ENCODE data around the gene SRGAP3.
"Not testable (repeated sequence)": the region's sequence is repeated elsewhere in the genome, so short reads cannot be mapped to it uniquely, and the experiment has no call there.

The SRGAP3 gene

GRCh38 chr3:9102240-9102981, 147.0 kb downstream of the SRGAP3 start:
- DNase-seq (ENCODE audit: extremely low spot score, insufficient read length, low read depth) (no peak), FAIRE-seq (no peak)

GRCh38 chr3:9101286-9101685, 148.2 kb downstream of the SRGAP3 start:
- DNase-seq (ENCODE audit: extremely low spot score, insufficient read length, low read depth) (no peak), FAIRE-seq (no peak)

DNA sequence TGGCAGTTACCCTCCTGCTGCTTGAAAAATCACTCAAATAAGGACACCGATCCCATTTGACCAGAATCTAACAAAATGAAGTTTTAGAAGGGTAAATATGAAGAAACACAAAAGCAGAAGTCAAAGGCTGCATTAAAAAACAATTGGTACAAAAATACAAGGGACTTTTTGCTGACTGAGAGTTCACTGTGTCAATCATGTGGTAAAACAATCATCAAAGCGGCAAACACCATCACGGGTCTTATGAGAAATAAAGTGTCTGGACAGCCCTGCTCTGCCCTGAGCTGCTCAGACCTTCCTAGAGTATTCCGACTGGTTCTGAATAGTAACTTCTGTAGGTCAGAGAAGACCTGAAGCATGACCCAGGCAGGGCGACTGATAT, 148.9 kb downstream of the SRGAP3 start:
- DNase-seq (ENCODE audit: extremely low spot score, insufficient read length, low read depth) (no peak), FAIRE-seq (peak; percentile 36)

GRCh38 chr3:9099702-9100512, 149.5 kb downstream of the SRGAP3 start:
- FAIRE-seq: no peak
- no peak for DNase-seq (ENCODE audit: extremely low spot score, insufficient read length, low read depth)

- no peak for FAIRE-seq
Observed at GRCh38 chr3:9098716-9099675, 150.4 kb downstream of the SRGAP3 start.

DNA sequence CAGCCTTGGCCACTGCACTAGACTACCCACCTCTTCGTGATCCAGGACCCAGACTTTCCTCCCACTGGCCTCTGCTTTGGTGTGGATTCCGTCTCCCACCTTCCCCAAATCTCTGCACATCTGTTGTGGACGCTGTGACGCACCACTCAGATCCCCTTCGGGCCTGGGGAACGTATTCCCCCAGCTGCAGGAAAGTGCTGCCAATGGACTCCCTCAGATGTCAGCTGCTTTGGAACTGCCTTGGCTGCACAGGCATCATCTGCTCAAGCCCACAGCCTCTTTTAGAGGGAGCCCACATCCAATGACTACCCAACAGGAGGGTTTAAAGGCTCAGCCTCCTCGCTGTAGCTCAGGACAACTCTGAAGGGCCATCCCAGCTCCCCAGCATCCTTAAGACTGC, 152.0 kb downstream of the SRGAP3 start:
- DNase-seq (ENCODE audit: extremely low spot score, insufficient read length, low read depth) (no peak), FAIRE-seq (no peak)

More at GRCh38 chr3:9098716-9099675, 150.4 kb downstream of the SRGAP3 start:
- no peak for DNase-seq (ENCODE audit: extremely low spot score, insufficient read length, low read depth)

DNA sequence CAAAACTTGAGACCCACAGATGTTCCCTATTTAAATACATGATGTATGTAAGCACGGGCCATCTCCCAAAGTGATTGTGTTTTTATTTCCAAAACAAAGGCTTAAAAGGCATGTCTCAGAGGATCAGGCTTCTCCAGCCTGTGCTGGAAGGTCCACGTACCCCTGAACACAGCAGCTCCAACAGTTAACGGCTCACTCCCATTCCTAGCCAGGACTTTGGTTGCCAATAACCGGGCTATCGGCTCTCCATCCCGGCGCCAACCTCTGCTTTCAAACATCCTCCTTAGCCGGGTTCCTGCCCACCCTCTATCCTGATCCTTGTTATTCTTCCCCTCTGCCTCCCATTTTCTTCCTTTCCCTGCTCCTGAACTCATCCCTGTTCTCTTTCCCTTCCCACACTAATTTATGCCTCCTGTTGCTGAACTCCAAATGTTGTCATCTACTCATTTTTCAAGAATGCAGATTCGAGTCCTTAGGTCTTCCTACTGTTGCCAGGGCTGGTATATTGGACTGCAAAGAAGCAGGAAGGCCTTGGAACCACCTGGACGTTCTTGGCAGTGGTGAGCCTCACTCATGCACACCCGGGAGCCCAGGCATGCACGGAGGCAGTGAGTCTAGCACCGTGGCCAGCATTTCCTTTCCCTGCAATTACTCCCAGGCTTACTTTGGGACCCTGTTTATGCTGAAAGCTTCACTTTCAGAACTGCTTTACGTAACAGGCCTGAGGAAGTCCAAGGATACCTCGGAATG, 157.8 kb downstream of the SRGAP3 start:
- no peak for DNase-seq (ENCODE audit: extremely low spot score, insufficient read length, low read depth)
- FAIRE-seq: no peak

- FAIRE-seq (no peak), DNase-seq (ENCODE audit: extremely low spot score, insufficient read length, low read depth) (no peak)
Observed at GRCh38 chr3:9088441-9089353, 160.7 kb downstream of the SRGAP3 start.

DNA sequence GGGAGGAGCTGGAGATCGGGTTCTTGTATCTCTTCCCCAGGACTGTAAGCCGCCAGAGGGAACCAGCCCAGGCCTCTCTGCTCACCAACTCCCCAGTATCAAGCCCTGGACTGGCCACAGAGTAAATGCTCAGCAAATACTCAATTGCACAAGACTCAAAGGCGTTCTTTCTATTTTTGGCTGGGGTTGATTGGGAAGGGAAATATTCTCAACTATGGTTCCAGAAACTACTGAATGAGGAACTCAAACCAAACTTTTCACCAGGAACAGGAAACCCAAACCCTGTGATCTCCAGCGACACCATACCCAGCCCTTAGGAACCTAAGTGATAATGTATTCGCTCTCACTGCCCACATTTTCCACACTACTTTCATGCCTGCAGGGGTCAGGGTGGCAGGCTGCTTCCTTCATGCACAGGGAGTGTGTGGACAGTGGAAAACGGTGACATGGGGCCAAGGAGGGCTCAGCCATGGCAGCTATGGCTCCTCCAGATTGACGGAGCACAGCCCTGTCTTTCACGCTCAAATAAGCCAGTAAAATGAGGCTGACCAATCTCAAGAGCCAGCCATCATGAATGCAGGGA, 161.5 kb downstream of the SRGAP3 start:
- no peak for FAIRE-seq

GRCh38 chr3:9085428-9085827, 164.0 kb downstream of the SRGAP3 start:
- DNase-seq (ENCODE audit: extremely low spot score, insufficient read length, low read depth); FAIRE-seq: not testable (repeated sequence)

More for the DNA sequence above, 161.5 kb downstream of the SRGAP3 start:
- no peak for DNase-seq (ENCODE audit: extremely low spot score, insufficient read length, low read depth)

DNA sequence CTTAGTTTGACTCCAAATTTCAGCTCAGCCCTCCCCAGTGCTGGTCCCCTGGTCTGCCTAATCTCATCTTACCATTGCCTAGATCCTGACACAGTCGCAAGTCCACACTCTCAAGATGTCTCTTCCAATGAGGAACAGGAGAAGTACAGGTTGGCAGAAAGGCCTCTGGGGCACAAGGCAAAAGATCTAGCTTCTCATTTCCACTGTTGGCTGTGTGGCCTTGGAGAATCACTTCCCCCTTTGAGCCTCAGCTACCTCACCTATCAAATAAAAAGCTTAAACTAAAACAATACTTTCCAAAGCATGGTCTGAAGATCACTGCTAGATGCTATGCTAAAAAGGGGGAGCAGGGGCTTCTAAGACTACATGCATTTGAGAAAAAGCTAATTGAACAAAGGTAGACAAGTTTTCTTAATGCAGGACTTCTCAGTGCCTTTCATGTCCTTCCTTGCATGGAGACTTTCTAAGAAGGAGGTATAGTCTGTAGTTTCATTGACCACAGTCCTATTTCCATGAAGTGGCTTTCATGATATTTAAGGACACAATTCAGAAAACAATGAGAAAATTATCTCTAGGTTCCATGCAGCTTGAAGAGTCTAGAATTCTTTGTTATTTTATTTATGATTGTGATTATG, 168.1 kb downstream of the SRGAP3 start:
- FAIRE-seq (no peak), DNase-seq (ENCODE audit: extremely low spot score, insufficient read length, low read depth) (no peak)

DNA sequence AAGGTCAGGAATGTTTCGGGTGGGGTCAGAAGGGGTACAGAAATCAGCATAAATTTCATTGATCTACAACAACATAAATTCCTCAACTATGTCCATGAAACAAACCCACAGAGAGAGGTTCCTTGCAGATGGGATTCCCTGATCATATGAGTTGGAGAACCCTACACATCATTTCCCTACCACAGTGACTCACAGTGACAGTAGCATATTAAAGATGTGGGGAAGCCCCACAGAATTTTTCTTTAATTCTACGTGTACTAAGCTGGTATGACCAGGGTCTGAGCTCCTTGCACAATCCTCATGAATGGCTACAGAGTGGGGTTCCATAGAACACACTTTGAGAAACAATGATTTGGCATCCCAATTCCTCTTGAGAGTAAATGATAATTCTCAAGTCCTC, 169.3 kb downstream of the SRGAP3 start:
- no peak for DNase-seq (ENCODE audit: extremely low spot score, insufficient read length, low read depth)

GRCh38 chr3:9079676-9080075, 169.8 kb downstream of the SRGAP3 start:
- no peak for DNase-seq (ENCODE audit: extremely low spot score, insufficient read length, low read depth)
- no peak for FAIRE-seq

More for the DNA sequence above, 169.3 kb downstream of the SRGAP3 start:
- FAIRE-seq: no peak

GRCh38 chr3:9078561-9079240, 170.7 kb downstream of the SRGAP3 start:
- FAIRE-seq: no peak
- DNase-seq (ENCODE audit: extremely low spot score, insufficient read length, low read depth): no peak

GRCh38 chr3:9077029-9077428, 172.4 kb downstream of the SRGAP3 start:
- FAIRE-seq (no peak), DNase-seq (ENCODE audit: extremely low spot score, insufficient read length, low read depth) (no peak)

- no peak for FAIRE-seq
- no peak for DNase-seq (ENCODE audit: extremely low spot score, insufficient read length, low read depth)
Observed at GRCh38 chr3:9075762-9076161, 173.7 kb downstream of the SRGAP3 start.

DNA sequence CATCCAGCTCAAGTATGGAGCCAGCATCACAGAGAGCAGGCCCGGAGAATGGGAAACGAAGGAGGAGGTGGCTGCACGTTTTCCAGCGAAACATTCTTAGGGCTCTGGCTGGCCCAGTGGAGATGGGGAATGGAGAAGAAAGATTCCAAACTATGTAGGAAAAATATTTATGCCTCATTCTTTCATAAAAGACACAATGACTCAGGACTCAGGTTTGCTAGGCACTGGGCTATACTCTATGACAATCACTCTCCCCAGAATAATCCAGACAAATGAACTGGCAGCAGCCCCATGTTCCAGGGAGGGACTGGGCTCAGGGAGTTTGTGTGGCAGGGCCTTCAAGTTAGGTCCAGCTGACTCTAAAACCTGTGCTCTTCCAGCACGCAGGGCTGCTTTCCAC, 175.4 kb downstream of the SRGAP3 start:
- DNase-seq (ENCODE audit: extremely low spot score, insufficient read length, low read depth) (no peak), FAIRE-seq (no peak)
